HG02588 (cell line): ENCODE results near the gene PDLIM1.

Source experiments
- ATAC-seq: cut with Tn5 transposase; IDR thresholded peaks from one replicate; pipeline ENCODE4 v1.9.1; 2021; ENCODE audit warnings: mild to moderate bottlenecking, moderate library complexity; ENCODE audit not compliant: unreplicated experiment

Gene PDLIM1

DNA sequence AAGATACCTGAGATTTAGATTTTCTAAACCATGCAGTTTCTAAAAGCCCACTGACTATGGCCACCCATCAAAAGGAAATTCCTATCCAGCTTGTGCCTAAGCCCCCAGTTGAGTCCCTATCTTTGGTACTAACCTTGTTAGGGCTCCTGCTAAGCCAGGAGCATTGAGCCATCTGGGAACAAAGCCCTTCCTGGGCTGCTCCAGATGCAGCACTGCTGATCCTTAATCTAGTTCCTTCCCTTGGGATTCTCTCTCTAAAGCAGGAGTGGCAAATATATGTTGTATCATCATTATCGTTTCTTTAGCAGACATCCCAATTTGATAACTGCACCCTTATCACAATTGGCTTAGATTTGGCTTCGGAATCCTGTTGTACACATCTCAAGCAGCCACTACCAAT, 24.7 kb upstream of the PDLIM1 start:
- ATAC-seq: no peak

GRCh38 chr10:95314192-95314918, 23.6 kb upstream of the PDLIM1 start:
- ATAC-seq: no peak

GRCh38 chr10:95312986-95313495, 22.2 kb upstream of the PDLIM1 start:
- ATAC-seq: no peak

DNA sequence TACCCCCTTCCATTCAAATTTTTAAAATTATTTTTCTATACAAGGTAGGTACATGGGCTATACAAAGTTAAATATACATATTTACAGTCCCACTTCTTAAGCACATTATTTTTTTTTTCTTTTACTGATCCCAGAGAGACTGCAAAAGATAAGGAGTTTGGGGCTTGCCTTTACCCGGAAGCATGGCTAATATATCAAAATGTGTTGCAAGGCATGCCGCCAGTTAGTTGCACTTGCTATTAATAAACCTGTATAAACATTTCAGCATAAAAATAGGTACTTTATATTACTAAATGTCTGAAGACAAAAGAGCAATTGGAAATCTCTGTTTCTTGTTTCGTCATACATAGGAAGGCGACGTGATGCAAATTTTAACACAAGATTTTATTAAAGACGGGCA, 21.5 kb upstream of the PDLIM1 start:
- no peak for ATAC-seq

- ATAC-seq: no peak
These were observed 19.2 kb upstream of the PDLIM1 start for GRCh38 chr10:95309958-95310357.

GRCh38 chr10:95308389-95309302, 17.8 kb upstream of the PDLIM1 start:
- no peak for ATAC-seq

- ATAC-seq: no peak
These were observed 16.0 kb upstream of the PDLIM1 start for GRCh38 chr10:95306851-95307250.

GRCh38 chr10:95306318-95306650, 15.5 kb upstream of the PDLIM1 start:
- ATAC-seq: no peak

GRCh38 chr10:95305606-95306317, 15.0 kb upstream of the PDLIM1 start:
- no peak for ATAC-seq

- no peak for ATAC-seq
These were observed 14.2 kb upstream of the PDLIM1 start for GRCh38 chr10:95304976-95305375.

- ATAC-seq: no peak
These were observed 13.7 kb upstream of the PDLIM1 start for GRCh38 chr10:95304463-95304862.

DNA sequence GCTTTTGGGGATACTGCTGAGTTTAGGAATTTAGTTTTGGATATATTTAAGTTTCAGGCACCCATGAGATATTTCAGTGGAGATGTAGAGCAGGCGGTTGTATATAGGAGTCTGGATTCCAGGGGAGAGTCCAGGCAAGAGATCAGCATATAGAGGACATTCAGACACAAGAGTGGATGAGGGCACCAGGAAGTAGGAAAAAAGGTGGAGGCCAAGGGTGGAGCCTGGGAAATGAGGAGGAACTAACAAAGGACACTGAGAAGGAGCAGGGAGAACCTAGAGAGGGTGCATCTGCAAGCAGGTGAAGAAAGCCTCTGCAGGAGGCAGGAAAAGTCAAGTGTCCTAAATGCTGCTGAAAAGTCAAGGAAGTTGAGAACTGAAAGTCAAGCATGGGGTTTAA, 13.1 kb upstream of the PDLIM1 start:
- ATAC-seq: no peak

DNA sequence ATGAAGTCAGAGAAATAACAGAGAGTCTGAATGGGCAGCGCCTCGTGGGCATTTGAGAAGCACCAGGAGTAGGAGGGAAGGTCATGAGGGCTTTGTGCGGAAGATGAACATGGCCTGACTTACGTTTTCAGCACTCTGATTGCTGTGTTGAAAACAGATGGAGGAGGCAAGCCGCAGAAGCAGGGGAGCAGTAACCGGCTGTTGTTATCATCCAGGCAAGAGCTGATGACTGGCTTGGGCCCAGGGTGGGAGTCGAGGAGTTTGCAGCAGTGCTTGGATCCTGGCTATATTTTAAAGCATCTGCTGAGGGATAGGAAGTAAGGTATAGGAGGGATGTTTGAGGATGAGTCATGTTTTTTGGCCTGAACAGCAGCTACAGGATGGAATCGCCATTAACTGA, 12.7 kb upstream of the PDLIM1 start:
- no peak for ATAC-seq

- ATAC-seq: no peak
These were observed 9.3 kb upstream of the PDLIM1 start for GRCh38 chr10:95300022-95300539.

DNA sequence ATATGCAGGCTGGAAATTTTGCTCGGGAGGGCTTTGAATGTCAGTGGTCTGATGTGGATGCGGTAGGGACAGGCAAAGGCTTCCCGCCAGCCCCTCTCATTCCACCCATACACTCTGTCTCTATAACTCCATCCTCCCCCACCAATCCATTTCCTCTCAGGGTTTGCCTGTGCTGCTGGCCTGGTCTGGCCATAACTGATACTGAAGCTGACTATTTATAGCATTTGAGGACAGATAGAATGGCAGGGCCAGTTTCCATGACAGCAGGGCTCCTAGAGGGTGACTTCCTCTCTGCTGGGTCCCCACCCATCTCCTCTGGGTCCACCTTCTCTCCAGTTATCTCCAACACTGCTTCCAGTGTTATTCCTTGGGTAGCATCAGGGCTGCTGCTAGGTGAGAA, 6.6 kb upstream of the PDLIM1 start:
- peak; percentile 34 for ATAC-seq

DNA sequence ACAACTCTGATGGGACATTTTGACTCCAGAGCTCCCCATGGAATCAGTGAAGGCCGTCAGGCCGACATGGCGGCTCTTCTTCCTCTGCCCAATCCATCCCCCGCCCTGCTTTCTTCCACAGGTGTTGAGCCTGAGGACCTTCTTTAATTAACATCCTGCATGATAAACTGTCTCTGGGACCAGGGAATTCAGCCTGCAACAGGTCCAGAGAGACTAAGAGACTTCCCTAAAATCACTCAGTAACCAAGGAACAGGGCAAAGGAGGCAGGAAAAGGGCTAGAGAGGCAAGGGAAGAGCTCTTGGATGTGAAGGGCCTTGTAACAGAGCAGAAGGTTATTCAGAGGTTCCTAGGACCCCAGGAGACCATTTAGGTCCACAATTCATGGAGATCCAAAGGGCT, 6.0 kb upstream of the PDLIM1 start:
- ATAC-seq: no peak

GRCh38 chr10:95295031-95295755, 4.4 kb upstream of the PDLIM1 start:
- peak; percentile 76 for ATAC-seq

- no peak for ATAC-seq
These were observed 2.8 kb upstream of the PDLIM1 start for GRCh38 chr10:95293631-95294030.

- ATAC-seq: no peak
These were observed 699 bp upstream of the PDLIM1 start for GRCh38 chr10:95291365-95292039.

DNA sequence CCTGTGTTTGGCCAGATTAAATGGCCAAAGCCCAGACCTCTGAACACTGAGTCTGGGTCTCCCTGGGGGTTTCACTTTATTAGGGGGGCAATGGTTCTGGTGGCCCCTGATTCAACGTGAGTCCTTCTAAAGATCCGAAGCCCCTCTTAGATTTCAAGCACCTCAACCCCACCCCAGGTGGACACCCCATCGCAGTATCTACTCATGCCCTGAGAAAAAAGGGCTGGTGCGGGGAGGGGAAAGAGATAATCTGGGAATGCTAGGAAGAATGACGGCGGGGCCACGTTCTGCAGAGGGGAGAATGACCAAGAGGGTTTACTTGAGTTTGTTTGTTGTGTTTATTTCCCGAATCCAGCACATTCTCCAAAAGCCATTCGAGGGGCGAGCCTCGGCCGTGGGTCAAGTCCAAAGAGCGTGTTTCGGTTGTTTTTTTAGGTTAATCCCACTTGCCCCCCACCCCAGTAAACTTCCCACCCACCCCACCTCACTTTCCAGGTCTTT, 832 bp downstream of the PDLIM1 start:
- no peak for ATAC-seq
